Ecto neural progenitor cell (in vitro differentiated cells): ENCODE results near the gene PDE4A.
A peak's percentile ranks its signal among the peaks of the same experiment; 100 is the strongest.
"Not testable (repeated sequence)": the region's sequence is repeated elsewhere in the genome, so short reads cannot be mapped to it uniquely, and the experiment has no call there.

ENCODE experiments used
- DNase-seq: peaks from one replicate; pipeline ENCODE4 v3.0.0-alpha.2; 2018; ENCODE audit warnings: low spot score

Gene PDE4A

GRCh38 chr19:10424011-10424637 lies 3.8 kb downstream of the PDE4A start:
- DNase-seq = peak; percentile 93

DNA sequence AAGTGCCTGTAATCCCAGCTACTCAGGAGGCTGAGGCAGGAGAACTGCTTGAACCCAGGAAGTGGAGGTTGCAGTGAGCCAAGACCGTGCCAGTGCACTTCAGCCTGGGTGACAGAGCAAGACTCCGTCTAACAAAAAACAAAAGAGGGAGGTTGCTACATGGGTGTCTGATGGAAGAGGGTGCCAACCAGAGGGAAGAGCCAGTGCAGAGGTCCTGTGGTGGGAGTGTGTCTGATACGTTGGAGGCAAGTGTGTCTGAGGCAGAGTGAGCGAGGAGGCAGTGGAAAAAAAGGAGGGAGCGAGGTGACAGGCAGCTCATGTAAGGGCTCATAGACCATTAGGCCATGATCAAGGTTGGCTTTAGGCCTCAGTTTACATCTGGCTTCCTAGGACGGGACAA lies 6.8 kb downstream of the PDE4A start:
- DNase-seq = no peak

- no peak for DNase-seq
Observed at GRCh38 chr19:10428996-10429381, 8.7 kb downstream of the PDE4A start.

DNA sequence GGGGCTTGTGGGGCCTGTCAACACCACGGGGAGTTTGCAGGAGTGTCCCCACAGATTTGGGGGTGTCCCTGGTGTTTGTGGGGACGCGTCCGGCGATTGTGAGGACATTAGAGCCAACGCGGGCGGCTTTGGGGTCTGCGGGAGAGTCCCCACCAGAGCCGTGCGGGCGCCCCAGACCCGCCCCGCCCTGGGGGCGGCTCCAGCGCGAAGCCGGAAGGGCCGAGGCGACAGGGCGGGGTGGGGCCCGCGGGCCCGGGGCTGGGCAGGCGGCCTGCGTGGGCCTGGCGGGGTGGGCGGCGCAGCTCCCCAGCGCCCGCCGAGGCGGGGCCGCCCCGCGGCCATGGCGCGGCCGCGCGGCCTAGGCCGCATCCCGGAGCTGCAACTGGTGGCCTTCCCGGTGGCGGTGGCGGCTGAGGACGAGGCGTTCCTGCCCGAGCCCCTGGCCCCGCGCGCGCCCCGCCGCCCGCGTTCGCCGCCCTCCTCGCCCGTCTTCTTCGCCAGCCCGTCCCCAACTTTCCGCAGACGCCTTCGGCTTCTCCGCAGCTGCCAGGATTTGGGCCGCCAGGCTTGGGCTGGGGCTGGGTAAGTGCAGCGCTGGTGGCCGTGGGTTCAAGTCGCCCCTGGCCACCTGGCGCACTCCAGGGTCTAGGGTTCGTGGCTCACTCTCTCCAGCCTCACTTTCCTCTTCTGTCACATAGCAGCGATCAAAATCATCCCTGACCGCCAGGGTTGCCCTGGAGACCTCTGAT lies 10.3 kb downstream of the PDE4A start:
- no peak for DNase-seq

GRCh38 chr19:10431254-10431942 lies 11.1 kb downstream of the PDE4A start:
- no peak for DNase-seq

DNA sequence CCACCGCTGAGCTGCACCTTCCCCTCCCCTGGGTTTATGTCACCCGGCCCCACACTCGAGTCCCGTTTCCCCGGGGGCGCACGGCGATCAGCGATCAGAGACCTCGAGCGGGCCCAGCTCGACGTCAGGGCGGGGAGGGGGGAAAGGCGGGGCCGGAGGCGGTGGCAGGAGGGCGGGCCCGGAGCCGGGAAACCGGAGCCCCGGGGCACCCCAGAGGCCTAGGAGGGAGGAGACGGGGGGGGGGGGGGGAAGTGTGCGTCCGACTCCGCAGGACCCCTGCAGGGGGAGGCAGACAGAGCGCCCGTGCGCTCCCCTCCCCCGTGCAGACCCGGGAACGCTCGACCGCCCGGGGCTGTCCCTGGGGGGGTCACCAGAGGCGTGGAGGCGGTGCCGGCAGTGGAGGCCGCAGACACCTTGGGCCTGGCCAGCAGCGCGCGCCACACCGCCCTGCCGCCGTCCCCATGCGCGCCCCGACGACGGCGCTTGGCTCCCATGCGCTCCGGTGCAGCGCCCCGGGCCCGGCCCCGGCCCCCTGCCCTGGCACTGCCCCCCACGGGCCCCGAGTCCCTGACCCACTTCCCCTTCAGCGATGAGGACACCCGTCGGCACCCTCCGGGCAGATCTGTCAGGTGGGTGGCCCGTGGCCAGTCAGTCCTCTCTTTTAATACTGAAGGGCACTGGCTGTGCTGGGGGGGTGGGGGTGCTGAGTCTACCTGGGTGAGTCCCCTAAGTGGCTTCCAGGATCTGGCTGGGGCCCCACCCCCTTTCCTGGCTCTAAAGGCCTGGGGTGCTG lies 11.8 kb downstream of the PDE4A start:
- DNase-seq = peak; percentile 69

- no peak for DNase-seq
Observed at GRCh38 chr19:10432736-10433130, 12.4 kb downstream of the PDE4A start.

GRCh38 chr19:10433131-10433536 lies 12.8 kb downstream of the PDE4A start:
- no peak for DNase-seq

- DNase-seq = no peak
Observed at GRCh38 chr19:10439588-10439987, 19.2 kb downstream of the PDE4A start.

- no peak for DNase-seq
Observed at GRCh38 chr19:10442698-10443097, 22.4 kb downstream of the PDE4A start.

DNA sequence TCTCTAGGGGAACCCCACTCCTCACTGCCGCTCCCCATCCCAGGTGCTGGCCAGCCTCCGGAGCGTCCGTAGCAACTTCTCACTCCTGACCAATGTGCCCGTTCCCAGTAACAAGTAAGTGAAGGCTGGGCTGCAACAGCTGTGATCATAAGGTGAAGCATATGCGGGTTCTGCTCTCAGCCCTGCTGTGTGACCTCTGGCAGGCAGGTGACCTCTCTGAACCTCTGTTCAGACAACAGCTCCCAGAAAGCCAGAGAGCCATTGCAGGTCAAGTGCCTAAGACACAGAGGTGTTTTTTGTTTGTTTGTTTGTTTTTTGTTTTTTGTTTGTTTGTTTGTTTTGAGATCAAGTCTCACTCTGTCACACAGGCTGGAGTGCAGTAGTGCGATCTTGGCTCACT lies 28.7 kb downstream of the PDE4A start:
- DNase-seq = no peak

DNA sequence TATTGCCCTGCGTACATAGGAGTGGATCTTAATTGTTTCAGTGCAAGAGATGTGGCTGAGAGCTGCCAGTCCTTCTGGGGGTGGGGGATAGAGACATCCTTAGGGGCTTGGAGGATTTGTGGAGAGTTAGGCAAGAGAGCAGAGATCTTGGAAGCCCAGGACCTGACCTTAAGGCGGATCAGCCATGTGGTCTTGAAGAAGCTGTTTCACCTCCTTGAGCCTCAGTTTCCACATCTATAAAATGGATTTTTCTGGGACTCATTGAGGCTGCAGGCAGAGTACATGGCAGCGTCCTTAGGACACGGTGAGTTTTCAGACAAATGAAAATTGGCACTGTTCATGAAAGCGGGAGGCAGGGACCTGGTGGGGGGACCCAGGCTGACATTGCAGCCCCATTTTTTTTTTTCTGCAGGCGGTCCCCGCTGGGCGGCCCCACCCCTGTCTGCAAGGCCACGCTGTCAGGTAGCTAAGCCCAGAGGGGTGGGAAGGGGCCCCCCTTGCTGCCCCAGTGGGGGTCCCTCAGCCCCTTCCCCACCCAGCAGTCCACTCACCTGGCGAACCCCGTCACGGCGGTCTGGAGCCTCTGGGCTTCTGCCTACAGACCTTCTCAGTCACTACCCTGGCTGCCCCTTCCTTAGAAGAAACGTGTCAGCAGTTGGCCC lies 30.0 kb downstream of the PDE4A start:
- no peak for DNase-seq

- DNase-seq = no peak
Observed at GRCh38 chr19:10450853-10451609, 30.7 kb downstream of the PDE4A start.

GRCh38 chr19:10452726-10453618 lies 32.6 kb downstream of the PDE4A start:
- DNase-seq = no peak

GRCh38 chr19:10453852-10454251 lies 33.5 kb downstream of the PDE4A start:
- DNase-seq = no peak

- DNase-seq = peak; percentile 85
Observed at GRCh38 chr19:10454267-10454666, 33.9 kb downstream of the PDE4A start.

GRCh38 chr19:10458733-10459132 lies 38.4 kb downstream of the PDE4A start:
- not testable (repeated sequence) for DNase-seq

DNA sequence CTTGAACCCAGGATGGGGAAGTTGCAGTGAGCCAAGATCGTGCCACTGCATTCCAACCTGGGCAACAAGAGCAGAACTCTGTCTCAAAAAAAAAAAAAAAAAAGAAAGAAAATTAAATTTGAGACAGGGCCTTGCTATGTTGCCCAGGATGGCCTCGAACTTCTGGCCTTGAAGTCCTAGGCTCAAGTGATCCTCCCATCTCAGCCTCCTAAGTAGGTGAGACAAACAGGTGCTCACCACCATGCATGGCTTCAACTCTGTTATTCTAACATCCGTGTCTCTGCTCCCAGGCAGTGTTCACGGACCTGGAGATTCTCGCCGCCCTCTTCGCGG lies 40.3 kb downstream of the PDE4A start:
- DNase-seq = no peak

GRCh38 chr19:10461047-10461949 lies 41.0 kb downstream of the PDE4A start:
- peak; percentile 99 for DNase-seq
